SK-N-SH (cell line): ENCODE results near the gene TMEM63B. TPM values are rescaled to one million over a fixed set of nuclear protein-coding genes. Genes with fewer than 3 reads are reported as not detected.
A peak's percentile ranks its signal among the peaks of the same experiment; 100 is the strongest.

Experiments
- CTCF ChIA-PET: fragments of 300-600, 350-600 bp; formaldehyde crosslinking; extraction: SDS; loops from one replicate; lab custom pipeline; 2021; lab: Yijun Ruan, JAX
- POLR2A ChIA-PET: fragments of 350-600 bp; sonication (Branson Sonifier 250); formaldehyde crosslinking; extraction: SDS; loops from one replicate; lab custom pipeline; 2020; ENCODE audit warnings: antibody characterized with exemption, inconsistent platforms; lab: Yijun Ruan, JAX
- DNase-seq: peaks from one replicate; pipeline ENCODE4 v3.0.0; 2012
- H2AFZ ChIP-seq: fragments of 200-600 bp; sonication (generic); 2 replicates; pipeline ENCODE4 v1.8.1; 2016; ENCODE audit warnings: antibody characterized with exemption, mild to moderate bottlenecking, low read depth
- H3F3A ChIP-seq: fragments of 200-600 bp; sonication (generic); replicated peaks from 2 replicates; pipeline ENCODE3; 2016; ENCODE audit warnings: antibody characterized with exemption, mild to moderate bottlenecking; ENCODE audit not compliant: insufficient read depth
- H3K27ac ChIP-seq, 2 experiments: fragments of 200-500 bp in 1 of 2; fragments of 200-600 bp in 1 of 2; sonication (Bioruptor generic) in 1 of 2; sonication (generic), shearing (Covaris generic) in 1 of 2; 2 replicates each; pipeline versions ENCODE4 v1.5.1 to v1.6.1; 2014 to 2016; ENCODE audit warnings: low read depth in 2 of 2, inconsistent platforms in 1 of 2, low read length in 1 of 2, mild to moderate bottlenecking in 1 of 2, mixed read lengths in 1 of 2
- H3K27me3 ChIP-seq: fragments of 200-600 bp; sonication (generic), shearing (Covaris generic); 2 replicates; pipeline ENCODE4 v1.6.1; 2016; ENCODE audit warnings: mixed run types; ENCODE audit not compliant: insufficient read depth
- H3K36me3 ChIP-seq, 2 experiments: fragments of 200-500 bp in 1 of 2; fragments of 200-600 bp in 1 of 2; sonication (Bioruptor generic) in 1 of 2; sonication (generic) in 1 of 2; replicated peaks in 1 of 2; 2 replicates each; pipeline versions ENCODE3 to v1.5.1; 2014 to 2016; ENCODE audit warnings: low read length in 1 of 2, mild to moderate bottlenecking in 1 of 2; ENCODE audit not compliant: insufficient read depth in 2 of 2, control insufficient read depth in 1 of 2
- H3K4me1 ChIP-seq, 2 experiments: fragments of 200-500 bp in 1 of 2; fragments of 200-600 bp in 1 of 2; sonication (Bioruptor generic) in 1 of 2; sonication (generic), shearing (Covaris generic) in 1 of 2; 2 replicates each; pipeline versions ENCODE4 v1.5.1 to v1.6.1; 2014 to 2016; ENCODE audit warnings: low read depth in 1 of 2, low read length in 1 of 2, mixed run types in 1 of 2; ENCODE audit not compliant: insufficient read depth in 2 of 2, control insufficient read depth in 1 of 2
- H3K4me2 ChIP-seq: fragments of 200-600 bp; sonication (generic), shearing (Covaris generic); 2 replicates; pipeline ENCODE4 v1.6.1; 2017; ENCODE audit warnings: mixed run types
- H3K4me3 ChIP-seq, 2 experiments: fragments of 200-500 bp in 1 of 2; fragments of 200-600 bp in 1 of 2; sonication (Bioruptor generic) in 1 of 2; sonication (generic), shearing (Covaris generic) in 1 of 2; 2 replicates each; pipeline versions ENCODE4 v1.5.1 to v1.8.1; 2014 to 2016; ENCODE audit warnings: low read depth in 2 of 2, inconsistent platforms in 1 of 2, low read length in 1 of 2, mild to moderate bottlenecking in 1 of 2, mixed read lengths in 1 of 2, moderate library complexity in 1 of 2
- H3K79me2 ChIP-seq: fragments of 200-600 bp; sonication (generic); 2 replicates; pipeline ENCODE4 v1.8.1; 2017; ENCODE audit warnings: mild to moderate bottlenecking; ENCODE audit not compliant: insufficient read depth
- H3K9ac ChIP-seq: fragments of 200-600 bp; sonication (generic); 2 replicates; pipeline ENCODE4 v1.6.1; 2017; ENCODE audit warnings: mixed run types
- H3K9me2 ChIP-seq: fragments of 200-600 bp; sonication (generic); 2 replicates; pipeline ENCODE4 v1.6.1; 2017; ENCODE audit warnings: mixed run types
- H3K9me3 ChIP-seq: fragments of 200-600 bp; sonication (generic); 2 replicates; pipeline ENCODE4 v1.6.1; 2017; ENCODE audit warnings: mixed run types, mild to moderate bottlenecking, moderate library complexity
- H4K20me1 ChIP-seq: fragments of 200-600 bp; sonication (generic); 2 replicates; pipeline ENCODE4 v1.6.1; 2017; ENCODE audit warnings: mild to moderate bottlenecking, mixed run types; ENCODE audit not compliant: insufficient read depth
- FOXM1 ChIP-seq: IDR thresholded peaks from 2 replicates; pipeline ENCODE4 v1.4.0; 2012; ENCODE audit warnings: low read depth, mild to moderate bottlenecking
- RCOR1 ChIP-seq: fragments of 150-350 bp; IDR thresholded peaks from 2 replicates; pipeline ENCODE4 v1.6.1; 2017; ENCODE audit warnings: antibody characterized with exemption, low read length
- SIN3A ChIP-seq: IDR thresholded peaks from 2 replicates; pipeline ENCODE4 v1.6.1; 2012; ENCODE audit warnings: low read depth, mild to moderate bottlenecking, low read length, moderate library complexity, borderline replicate concordance
- SMC3 ChIP-seq: IDR thresholded peaks from 2 replicates; pipeline ENCODE4 v1.6.1; 2012; ENCODE audit warnings: low read depth, low read length, improper control_type of control experiment
- WGBS: methylation state at CpG from one replicate; pipeline ENCODE4 v1.1.6; 2017; ENCODE audit warnings: low lambda C conversion rate; 5-methylcytosine and 5-hydroxymethylcytosine counted together
- polyA plus RNA-seq, 3 experiments: library from polyadenylated mRNA; depleted of rRNA; stranded (reverse); fragments of >200 nt; gene quantifications; 2 replicates each; pipeline ENCODE4 v1.2.3, GENCODE V29; 2012
- TF ChIP-seq, protein P1 (sequence below): fragments of 200-600 bp; sonication (generic); IDR thresholded peaks from 2 replicates; pipeline ENCODE4 v1.6.1; 2017; ENCODE audit warnings: antibody characterized with exemption, mild to moderate bottlenecking, moderate library complexity
- TF ChIP-seq, protein P2 (sequence below): IDR thresholded peaks from 2 replicates; pipeline ENCODE4; 2012

The TMEM63B gene
- polyA plus RNA-seq, 1 of the 3 experiments (the other 2 are of a cell fraction) = 52.7 TPM

DNA sequence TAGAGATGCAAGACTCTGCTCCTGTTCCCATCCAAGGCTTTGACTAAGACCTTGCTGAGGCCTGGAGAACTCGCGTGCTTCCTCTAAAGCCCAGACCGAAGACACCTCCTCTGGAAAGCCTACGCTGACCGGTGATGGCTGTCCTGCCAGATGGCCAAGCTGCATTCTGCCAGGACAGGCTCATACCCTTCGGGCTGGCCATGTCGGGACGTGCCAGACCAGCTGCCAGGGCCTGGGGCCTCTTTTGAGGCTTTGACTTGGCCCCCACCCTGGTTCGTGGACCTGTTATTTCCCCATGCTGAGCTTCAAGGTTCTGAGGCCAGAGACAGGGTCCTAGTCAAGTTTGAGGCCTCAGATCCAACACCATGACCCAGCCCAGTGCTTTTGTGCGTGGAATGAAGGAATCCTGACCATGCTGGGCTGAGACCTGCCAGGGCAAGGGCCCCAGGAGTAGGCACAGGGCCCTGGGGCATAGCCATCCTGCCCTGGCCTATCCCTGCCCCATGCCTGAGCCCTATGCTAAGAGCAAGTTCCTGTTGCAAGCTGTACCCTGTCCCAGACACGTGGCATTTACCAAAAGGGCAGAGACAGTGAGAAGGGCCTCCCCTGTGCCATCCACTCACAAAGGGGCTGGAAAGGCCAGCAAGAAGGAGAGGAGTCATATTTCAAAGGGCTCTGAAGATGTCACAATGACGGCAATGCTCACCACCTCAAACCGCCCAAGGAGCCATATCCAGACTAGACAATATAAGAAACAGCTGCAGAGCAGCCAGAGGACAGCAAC is 42.9 kb upstream of the TMEM63B start:
- Histone ChIP-seq H2AFZ (no peak overlapping the region), H3K4me3 (no peak overlapping the region), H3K9ac (no peak overlapping the region), H3K9me2 (no peaks in the 10 kb centered on the region), H3K4me2 (no peak overlapping the region), H3K27ac (peak overlapping the region in 1 of 2 experiments; percentile 87; a peak in 1 of 4 replicates), H3K79me2 (no peaks in the 10 kb centered on the region), H3K36me3 (no peaks in the 10 kb centered on the region), H3K9me3 (no peaks in the 10 kb centered on the region), H3F3A (no peaks in the 10 kb centered on the region), H3K27me3 (no peaks in the 10 kb centered on the region), H3K4me1 (peaks cover 0 to 62% of the 10 kb centered on the region in 2 experiments; a peak in 2 of 4 replicates), H4K20me1 (no peaks in the 10 kb centered on the region)
- CTCF ChIA-PET = interaction anchor here (0.6 to 10.1 kb wide), 8 partner anchors 10 to 418 kb away, joined by 3 to 118 read pairs (median 12); partner anchors contain the start of gene VEGFA
- POLR2A ChIA-PET = interaction anchor here (0.6 to 2.1 kb wide), 4 partner anchors 27 to 315 kb away, joined by 3 to 7 read pairs (median 4); partner anchors contain the start of gene VEGFA
- DNase-seq = no peak
- TF ChIP-seq SMC3 (no peak), FOXM1 (no peak), RCOR1 (no peak)
- TF ChIP-seq, protein P1, sequence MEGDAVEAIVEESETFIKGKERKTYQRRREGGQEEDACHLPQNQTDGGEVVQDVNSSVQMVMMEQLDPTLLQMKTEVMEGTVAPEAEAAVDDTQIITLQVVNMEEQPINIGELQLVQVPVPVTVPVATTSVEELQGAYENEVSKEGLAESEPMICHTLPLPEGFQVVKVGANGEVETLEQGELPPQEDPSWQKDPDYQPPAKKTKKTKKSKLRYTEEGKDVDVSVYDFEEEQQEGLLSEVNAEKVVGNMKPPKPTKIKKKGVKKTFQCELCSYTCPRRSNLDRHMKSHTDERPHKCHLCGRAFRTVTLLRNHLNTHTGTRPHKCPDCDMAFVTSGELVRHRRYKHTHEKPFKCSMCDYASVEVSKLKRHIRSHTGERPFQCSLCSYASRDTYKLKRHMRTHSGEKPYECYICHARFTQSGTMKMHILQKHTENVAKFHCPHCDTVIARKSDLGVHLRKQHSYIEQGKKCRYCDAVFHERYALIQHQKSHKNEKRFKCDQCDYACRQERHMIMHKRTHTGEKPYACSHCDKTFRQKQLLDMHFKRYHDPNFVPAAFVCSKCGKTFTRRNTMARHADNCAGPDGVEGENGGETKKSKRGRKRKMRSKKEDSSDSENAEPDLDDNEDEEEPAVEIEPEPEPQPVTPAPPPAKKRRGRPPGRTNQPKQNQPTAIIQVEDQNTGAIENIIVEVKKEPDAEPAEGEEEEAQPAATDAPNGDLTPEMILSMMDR = no peak
- TF ChIP-seq, protein P2, sequence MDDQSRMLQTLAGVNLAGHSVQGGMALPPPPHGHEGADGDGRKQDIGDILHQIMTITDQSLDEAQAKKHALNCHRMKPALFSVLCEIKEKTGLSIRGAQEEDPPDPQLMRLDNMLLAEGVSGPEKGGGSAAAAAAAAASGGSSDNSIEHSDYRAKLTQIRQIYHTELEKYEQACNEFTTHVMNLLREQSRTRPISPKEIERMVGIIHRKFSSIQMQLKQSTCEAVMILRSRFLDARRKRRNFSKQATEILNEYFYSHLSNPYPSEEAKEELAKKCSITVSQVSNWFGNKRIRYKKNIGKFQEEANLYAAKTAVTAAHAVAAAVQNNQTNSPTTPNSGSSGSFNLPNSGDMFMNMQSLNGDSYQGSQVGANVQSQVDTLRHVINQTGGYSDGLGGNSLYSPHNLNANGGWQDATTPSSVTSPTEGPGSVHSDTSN = no peak
- WGBS = 82% methylated on average over 7 of the region's 13 CpGs

DNA sequence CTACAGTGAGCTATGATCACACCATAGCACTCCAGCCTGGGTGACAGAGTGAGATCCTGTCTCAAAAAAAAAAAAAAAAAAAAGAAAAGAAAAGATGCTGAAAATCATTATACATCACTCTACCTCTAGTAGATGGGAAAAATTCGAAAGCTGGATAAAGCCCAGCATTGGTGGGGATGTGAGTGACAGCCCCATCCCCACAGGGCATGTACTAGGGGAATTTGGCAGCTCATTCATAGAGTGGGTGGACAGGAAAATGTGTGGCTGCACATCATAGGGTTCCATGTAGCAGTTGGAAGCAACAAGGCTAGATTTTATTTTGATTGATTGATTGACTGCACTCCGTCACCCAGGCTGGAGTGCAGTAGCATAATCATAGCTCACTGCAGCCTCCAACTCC is 42.1 kb upstream of the TMEM63B start:
- no peak overlapping the region for H3K4me3 ChIP-seq
- no peak overlapping the region for H3K27ac ChIP-seq
- no peak for TF ChIP-seq SIN3A
- H3K4me2 ChIP-seq = no peak overlapping the region
- no peaks in the 10 kb centered on the region for H3K79me2 ChIP-seq
- no peaks in the 10 kb centered on the region for H3K9me3 ChIP-seq
- CTCF ChIA-PET = interaction anchor here (1.4 to 10.1 kb wide), 9 partner anchors 10 to 418 kb away, joined by 3 to 118 read pairs (median 6); partner anchors contain the start of gene VEGFA
- WGBS = 87% methylated on average over 2 of the region's 2 CpGs
- POLR2A ChIA-PET = interaction anchor here (0.7 to 2.1 kb wide), 3 partner anchors 28 to 315 kb away, joined by 3 to 7 read pairs (median 4); partner anchors contain the start of gene VEGFA
- H3K27me3 ChIP-seq = no peaks in the 10 kb centered on the region
- H3K9ac ChIP-seq = no peak overlapping the region
- no peaks in the 10 kb centered on the region for H3F3A ChIP-seq
- H3K4me1 ChIP-seq = peaks cover 0 to 58% of the 10 kb centered on the region in 2 experiments; a peak in 2 of 4 replicates
- no peaks in the 10 kb centered on the region for H4K20me1 ChIP-seq
- DNase-seq = no peak
- H3K36me3 ChIP-seq = no peaks in the 10 kb centered on the region
- H3K9me2 ChIP-seq = no peaks in the 10 kb centered on the region
- no peak overlapping the region for H2AFZ ChIP-seq
